CD4-positive, alpha-beta T cell treated with Interleukin-15 for 4 hours (primary cell): Measurements from ENCODE around the gene HOXD3.

Source experiments
- DNase-seq: peaks from one replicate; pipeline ENCODE4 v3.0.0-alpha.2; 2020; ENCODE audit warnings: low spot score

Gene HOXD3

DNA sequence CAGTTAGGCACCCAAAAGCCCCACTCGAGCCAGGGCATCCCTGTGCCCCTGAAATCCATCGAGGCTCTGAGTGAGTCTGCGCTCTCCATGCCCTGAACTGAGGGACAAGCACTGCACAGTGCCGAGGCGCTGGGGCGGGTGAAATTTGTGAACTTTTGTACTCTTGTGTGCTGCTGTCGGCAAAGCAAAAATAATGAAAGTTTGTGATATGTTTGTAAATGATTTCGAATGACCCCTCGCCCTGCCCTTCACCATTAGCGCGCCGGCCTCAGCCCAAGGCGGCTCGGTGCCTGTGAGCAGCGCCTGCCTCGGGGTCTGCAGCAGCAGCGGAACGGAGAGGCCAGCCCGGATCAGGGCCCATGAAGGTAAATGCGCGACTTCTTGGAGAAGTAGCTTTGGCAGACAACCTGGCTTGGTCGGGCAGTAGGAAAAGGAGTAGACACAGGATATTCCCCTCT is 7.6 kb upstream of the HOXD3 start:
- DNase-seq: no peak

DNA sequence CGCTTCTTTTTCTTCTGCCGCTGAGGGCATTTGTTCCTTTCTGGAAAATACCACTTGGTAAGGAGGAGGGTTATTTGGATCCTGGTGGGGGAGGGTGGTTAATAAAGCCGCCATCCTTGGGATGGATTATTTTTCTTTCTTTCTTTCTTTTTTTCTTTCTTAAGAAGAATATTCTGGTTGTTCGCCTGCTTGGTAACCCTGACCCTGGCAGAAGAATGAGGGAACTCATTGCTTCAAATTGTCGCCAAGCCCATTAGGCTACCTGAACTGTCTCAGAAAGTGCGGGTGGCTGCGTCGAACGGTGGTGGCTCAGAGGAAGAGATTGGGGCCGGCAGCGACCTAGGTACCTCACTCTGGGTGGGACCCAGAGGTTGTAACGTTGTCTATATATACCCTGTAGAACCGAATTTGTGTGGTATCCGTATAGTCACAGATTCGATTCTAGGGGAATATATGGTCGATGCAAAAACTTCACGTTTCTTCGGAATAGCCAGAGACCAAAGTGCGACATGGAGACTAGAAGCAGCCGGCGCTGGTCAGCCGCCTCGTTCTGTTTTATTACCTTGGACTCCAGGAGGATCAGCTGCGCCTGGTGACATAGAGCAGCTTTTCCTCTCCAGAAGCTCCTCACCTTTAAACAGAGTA is 7.0 kb upstream of the HOXD3 start:
- no peak for DNase-seq

GRCh38 chr2:176150584-176151441 is 6.3 kb upstream of the HOXD3 start:
- no peak for DNase-seq

GRCh38 chr2:176151442-176152287 is 5.4 kb upstream of the HOXD3 start, which contains the start of gene HOXD4:
HOXD4 (plus strand) TSS chr2:176151550; CDS start chr2:176151634, 84 bp downstream.
- DNase-seq: no peak

GRCh38 chr2:176152350-176153181 is 4.5 kb upstream of the HOXD3 start:
- no peak for DNase-seq

DNA sequence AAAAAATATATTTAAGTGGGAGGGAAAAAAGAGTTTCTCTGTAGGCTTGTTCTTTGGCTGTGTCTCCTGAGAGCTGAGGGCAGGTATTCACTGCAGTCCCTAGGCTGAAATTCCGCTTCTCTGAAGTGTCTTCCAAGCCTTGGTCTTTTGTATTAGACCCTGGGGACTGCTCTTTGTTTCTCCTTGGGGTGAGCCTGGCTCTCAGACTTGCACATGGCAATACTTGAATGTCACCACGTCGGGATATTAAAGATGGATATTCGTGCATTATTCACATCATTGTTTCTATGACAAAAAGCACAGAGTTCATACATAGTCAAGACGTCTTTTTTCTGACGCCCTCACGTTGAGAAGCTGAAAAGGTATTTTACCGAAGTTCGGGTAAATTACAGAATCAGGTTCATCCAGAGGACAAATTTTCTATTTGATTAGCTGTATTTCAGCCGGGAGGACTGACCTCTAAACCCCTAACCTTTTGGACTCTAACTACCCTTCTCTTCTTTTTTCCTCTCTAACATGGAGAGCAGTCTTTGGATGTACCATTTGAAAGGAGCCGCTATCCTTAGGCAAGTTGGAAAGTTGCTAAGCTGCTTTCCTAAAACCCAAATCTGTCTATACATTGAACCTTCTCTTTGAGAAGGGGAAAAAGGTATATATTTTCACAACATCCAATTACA is 2.4 kb upstream of the HOXD3 start:
- DNase-seq: no peak

GRCh38 chr2:176155356-176156044 is 1.6 kb upstream of the HOXD3 start:
- DNase-seq: no peak

DNA sequence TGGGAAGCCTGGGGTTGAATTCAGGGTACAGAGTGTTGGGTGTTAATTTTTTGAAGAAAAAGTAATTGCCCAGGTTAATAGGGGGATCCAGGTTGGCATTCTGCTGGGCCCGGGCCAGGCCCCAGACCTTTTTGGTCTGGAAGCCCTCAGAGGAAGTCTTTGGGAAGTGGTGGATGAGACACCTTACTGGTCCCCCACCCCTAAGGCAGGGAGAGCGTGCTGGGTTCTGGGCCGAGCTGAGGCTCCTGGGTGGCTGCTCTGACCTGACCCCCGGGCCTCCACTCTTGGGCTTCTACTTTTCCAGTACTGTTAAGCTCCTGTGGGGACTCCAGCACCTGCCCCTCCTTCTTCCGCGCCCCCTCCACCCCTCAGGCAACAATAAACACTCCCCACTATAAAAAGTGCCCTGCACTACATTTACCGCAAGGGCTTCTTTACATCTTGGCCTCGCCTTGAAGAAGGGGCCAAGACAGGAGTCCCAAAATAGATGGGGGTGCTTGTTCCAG is 753 bp upstream of the HOXD3 start:
- no peak for DNase-seq

- DNase-seq: no peak
Observed at GRCh38 chr2:176157499-176158185, 535 bp downstream of the HOXD3 start.

DNA sequence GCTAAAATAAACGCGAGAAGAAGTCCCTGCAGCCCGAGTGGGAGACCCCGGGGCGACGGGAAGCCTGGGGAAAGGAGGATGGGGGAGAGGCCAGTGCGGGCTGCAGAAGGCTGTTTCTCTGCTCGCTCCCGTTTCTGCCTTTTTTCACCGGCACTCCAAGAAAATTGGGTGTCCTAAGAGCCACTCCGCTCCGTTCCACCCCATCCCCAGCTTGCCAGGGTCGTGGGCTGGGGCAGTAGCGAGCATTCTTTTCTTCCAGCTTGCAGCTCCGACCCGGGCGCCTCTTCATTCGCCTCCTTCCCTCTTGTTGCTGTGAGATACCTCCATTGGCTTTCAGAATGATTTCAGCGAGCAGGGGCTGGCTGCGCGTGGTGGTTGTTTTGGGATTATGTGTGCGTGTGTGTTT is 1.1 kb downstream of the HOXD3 start:
- DNase-seq: no peak

GRCh38 chr2:176158855-176159662 is 2.0 kb downstream of the HOXD3 start:
- no peak for DNase-seq

- DNase-seq: no peak
Observed at GRCh38 chr2:176159663-176160250, 2.6 kb downstream of the HOXD3 start.

GRCh38 chr2:176160251-176160985 is 3.3 kb downstream of the HOXD3 start:
- no peak for DNase-seq

- no peak for DNase-seq
Observed at GRCh38 chr2:176160986-176161824, 4.1 kb downstream of the HOXD3 start.

- DNase-seq: no peak
Observed at GRCh38 chr2:176161825-176162626, 4.9 kb downstream of the HOXD3 start.
